OCI-LY7 (cell line): Measurements from ENCODE around the gene MPPED1. TPM values are rescaled to one million over a fixed set of nuclear protein-coding genes. Genes with fewer than 3 reads are reported as not detected.

ENCODE experiments used
- BruUV-seq: library from RNA; stranded (reverse); fragments of 400-500 nt; replicated peaks from 2 replicates; lab custom pipeline; 2021; lab: Mats Ljungman, UMichigan
- CTCF ChIA-PET: fragments of 300-600 bp; sonication (Branson Sonifier 250); formaldehyde crosslinking; loops from one replicate; lab custom pipeline; 2022; ENCODE audit warnings: antibody characterized with exemption; ENCODE audit not compliant: unreplicated experiment; lab: Charles Lee
- POLR2A ChIA-PET: fragments of 300-600 bp; sonication (Branson Sonifier 250); formaldehyde crosslinking; loops from one replicate; lab custom pipeline; 2022; ENCODE audit warnings: antibody characterized with exemption; lab: Charles Lee
- DNase-seq: peaks from one replicate; pipeline ENCODE4 v3.0.0-alpha.2; 2015; ENCODE audit warnings: low spot score
- H2AFZ ChIP-seq: fragments of 200-600 bp; sonication (generic), shearing (Covaris generic); 2 replicates; pipeline ENCODE4 v1.6.1; 2014; ENCODE audit warnings: mild to moderate bottlenecking, antibody characterized with exemption, low read length, moderate library complexity
- H3K27ac ChIP-seq: fragments of 200-600 bp; sonication (generic); 2 replicates; pipeline ENCODE4 v1.5.1; 2014; ENCODE audit warnings: mixed run types, low read depth, mild to moderate bottlenecking, moderate library complexity, low read length, inconsistent platforms; ENCODE audit not compliant: poor library complexity, severe bottlenecking
- H3K36me3 ChIP-seq: fragments of 200-600 bp; sonication (generic); 2 replicates; pipeline ENCODE4 v1.6.1; 2014; ENCODE audit warnings: mild to moderate bottlenecking, antibody characterized with exemption, low read length, moderate library complexity, mixed read lengths; ENCODE audit not compliant: insufficient read depth
- H3K4me1 ChIP-seq: fragments of 200-600 bp; sonication (generic); 2 replicates; pipeline ENCODE4 v1.5.1; 2014; ENCODE audit warnings: mild to moderate bottlenecking, low read length; ENCODE audit not compliant: insufficient read depth, poor library complexity, severe bottlenecking
- H3K4me2 ChIP-seq: fragments of 200-600 bp; sonication (generic); 2 replicates; pipeline ENCODE4 v1.6.1; 2014; ENCODE audit warnings: mild to moderate bottlenecking, low read length
- H3K4me3 ChIP-seq: fragments of 200-600 bp; sonication (generic); 2 replicates; pipeline ENCODE4 v1.5.1; 2014; ENCODE audit warnings: mild to moderate bottlenecking, low read depth, low read length; ENCODE audit not compliant: poor library complexity, severe bottlenecking
- H3K79me2 ChIP-seq: fragments of 200-600 bp; sonication (generic); 2 replicates; pipeline ENCODE4 v1.6.1; 2016; ENCODE audit warnings: low read depth, mild to moderate bottlenecking, low read length, moderate library complexity, mixed read lengths; ENCODE audit not compliant: insufficient read depth
- H3K9me2 ChIP-seq: fragments of 200-600 bp; sonication (generic); 2 replicates; pipeline ENCODE4 v1.6.1; 2016; ENCODE audit warnings: mild to moderate bottlenecking, low read length, mixed read lengths; ENCODE audit not compliant: insufficient read depth
- H3K9me3 ChIP-seq: fragments of 200-600 bp; sonication (generic); 2 replicates; pipeline ENCODE4 v1.6.1; 2014; ENCODE audit warnings: mild to moderate bottlenecking, mixed run types, low read length, mixed read lengths
- H4K20me1 ChIP-seq: fragments of 200-600 bp; sonication (generic); 2 replicates; pipeline ENCODE4 v1.6.1; 2014; ENCODE audit warnings: mild to moderate bottlenecking, antibody characterized with exemption, low read length, moderate library complexity, mixed read lengths; ENCODE audit not compliant: insufficient read depth
- EZH2phosphoT487 ChIP-seq: fragments of 200-600 bp; sonication (generic); IDR thresholded peaks from 2 replicates; pipeline ENCODE4 v1.6.1; 2018; ENCODE audit warnings: low read depth, borderline replicate concordance, mild to moderate bottlenecking, mixed run types, antibody characterized with exemption, low read length, moderate library complexity, mixed read lengths
- intact Hi-C: fragments of 100-400 bp; cut with micrococcal nuclease; formaldehyde crosslinking; loops from one replicate; pipeline ENCODE4 v1.10.0; 2022; ENCODE audit not compliant: unreplicated experiment
- total RNA-seq, 2 experiments: library from RNA; depleted of rRNA in 1 of 2; stranded (reverse); fragments of >200 nt in 1 of 2; shearing (Covaris generic) in 1 of 2; gene quantifications; 2 replicates each; pipeline ENCODE4 v1.2.3, GENCODE V29; 2014 to 2022
- TF ChIP-seq, protein P1 (sequence below): fragments of 200-600 bp; sonication (generic); conservative IDR thresholded peaks from 2 replicates; pipeline ENCODE4 v1.5.1; 2014; ENCODE audit warnings: mild to moderate bottlenecking, antibody characterized with exemption, low read length, moderate library complexity, mixed read lengths

MPPED1 gene
- total RNA-seq, 2 experiments from 2014 or later, result not detected

DNA sequence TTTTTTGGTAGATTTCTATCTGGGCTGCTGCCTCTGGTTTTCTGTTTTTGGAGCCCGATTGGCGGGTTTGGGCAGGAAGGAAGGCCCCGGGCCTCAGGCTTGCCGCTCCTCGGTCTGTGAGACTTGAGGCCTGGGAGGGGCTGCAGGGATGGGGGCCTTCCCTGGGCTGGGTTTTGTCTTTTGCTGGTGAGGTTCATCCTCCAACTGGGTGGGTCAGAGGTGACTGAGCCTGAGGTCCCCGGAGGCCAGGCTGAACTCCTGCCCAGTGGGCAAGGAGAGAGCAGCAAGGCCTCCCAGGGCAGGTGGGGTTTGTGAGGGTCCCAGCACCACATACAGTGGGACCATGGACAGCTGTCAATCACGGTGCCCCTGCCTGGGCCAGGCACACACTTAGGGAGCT lies 15.0 kb downstream of the MPPED1 start:
- Histone ChIP-seq H3K4me3 (no peak overlapping the region), H2AFZ (no peak overlapping the region), H3K79me2 (no peaks in the 10 kb centered on the region), H3K9me2 (no peaks in the 10 kb centered on the region), H3K36me3 (no peaks in the 10 kb centered on the region), H3K4me1 (no peaks in the 10 kb centered on the region), H3K4me2 (no peak overlapping the region), H3K9me3 (no peaks in the 10 kb centered on the region), H4K20me1 (no peaks in the 10 kb centered on the region), H3K27ac (no peak overlapping the region)
- intact Hi-C loops, result no loop called here
- ChIA-PET CTCF (no interaction called here), POLR2A (no interaction called here)
- TF ChIP-seq, protein P1, sequence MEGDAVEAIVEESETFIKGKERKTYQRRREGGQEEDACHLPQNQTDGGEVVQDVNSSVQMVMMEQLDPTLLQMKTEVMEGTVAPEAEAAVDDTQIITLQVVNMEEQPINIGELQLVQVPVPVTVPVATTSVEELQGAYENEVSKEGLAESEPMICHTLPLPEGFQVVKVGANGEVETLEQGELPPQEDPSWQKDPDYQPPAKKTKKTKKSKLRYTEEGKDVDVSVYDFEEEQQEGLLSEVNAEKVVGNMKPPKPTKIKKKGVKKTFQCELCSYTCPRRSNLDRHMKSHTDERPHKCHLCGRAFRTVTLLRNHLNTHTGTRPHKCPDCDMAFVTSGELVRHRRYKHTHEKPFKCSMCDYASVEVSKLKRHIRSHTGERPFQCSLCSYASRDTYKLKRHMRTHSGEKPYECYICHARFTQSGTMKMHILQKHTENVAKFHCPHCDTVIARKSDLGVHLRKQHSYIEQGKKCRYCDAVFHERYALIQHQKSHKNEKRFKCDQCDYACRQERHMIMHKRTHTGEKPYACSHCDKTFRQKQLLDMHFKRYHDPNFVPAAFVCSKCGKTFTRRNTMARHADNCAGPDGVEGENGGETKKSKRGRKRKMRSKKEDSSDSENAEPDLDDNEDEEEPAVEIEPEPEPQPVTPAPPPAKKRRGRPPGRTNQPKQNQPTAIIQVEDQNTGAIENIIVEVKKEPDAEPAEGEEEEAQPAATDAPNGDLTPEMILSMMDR, result no peak
- no peak for TF ChIP-seq EZH2phosphoT487
- DNase-seq, result no peak
- no TSS peak for BruUV-seq

- no TSS peak for BruUV-seq
- CTCF ChIA-PET, result no interaction called here
- Histone ChIP-seq H3K9me2 (no peaks in the 10 kb centered on the region), H4K20me1 (no peaks in the 10 kb centered on the region), H3K36me3 (no peaks in the 10 kb centered on the region), H3K4me3 (no peak overlapping the region), H3K4me1 (no peaks in the 10 kb centered on the region), H2AFZ (no peak overlapping the region), H3K79me2 (no peaks in the 10 kb centered on the region), H3K27ac (no peak overlapping the region), H3K9me3 (no peaks in the 10 kb centered on the region), H3K4me2 (no peak overlapping the region)
- intact Hi-C loops, result no loop called here
- no peak for DNase-seq
- TF ChIP-seq EZH2phosphoT487, result no peak
- TF ChIP-seq, protein P1, result 0 out of 2 replicates have a peak, but pooled peaks have one; percentile 27
- POLR2A ChIA-PET, result no interaction called here
Observed at GRCh38 chr22:43427296-43428004, 15.6 kb downstream of the MPPED1 start.

GRCh38 chr22:43428005-43428485 lies 16.2 kb downstream of the MPPED1 start:
- H2AFZ ChIP-seq, result no peak overlapping the region
- no peaks in the 10 kb centered on the region for H4K20me1 ChIP-seq
- ChIA-PET POLR2A (no interaction called here), CTCF (no interaction called here)
- no peaks in the 10 kb centered on the region for H3K79me2 ChIP-seq
- no peak overlapping the region for H3K4me3 ChIP-seq
- BruUV-seq, result no TSS peak
- H3K4me2 ChIP-seq, result no peak overlapping the region
- no peak for TF ChIP-seq EZH2phosphoT487
- TF ChIP-seq, protein P1, result no peak
- H3K9me2 ChIP-seq, result no peaks in the 10 kb centered on the region
- no peaks in the 10 kb centered on the region for H3K36me3 ChIP-seq
- H3K27ac ChIP-seq, result no peak overlapping the region
- intact Hi-C loops, result no loop called here
- H3K4me1 ChIP-seq, result no peaks in the 10 kb centered on the region
- no peak for DNase-seq
- H3K9me3 ChIP-seq, result no peaks in the 10 kb centered on the region
